Measurements from ENCODE around the gene ARHGAP5.

Gene ARHGAP5

GRCh38 chr14:32077081-32078022 is at the start of gene ARHGAP5:
Gene ARHGAP5 (plus strand): TSS chr14:32077304. CDS start chr14:32090670, 13,366 bp downstream.
- DNase-seq: no peak

- peak; percentile 30 for DNase-seq
These were observed 48.5 kb upstream of the ARHGAP5 start for GRCh38 chr14:32028599-32028998.

GRCh38 chr14:32033543-32033942 is 43.6 kb upstream of the ARHGAP5 start:
- DNase-seq: no peak

- no peak for DNase-seq
These were observed 38.2 kb upstream of the ARHGAP5 start for GRCh38 chr14:32038876-32039275.

- DNase-seq: no peak
These were observed 37.6 kb upstream of the ARHGAP5 start for GRCh38 chr14:32039401-32040030.

GRCh38 chr14:32043624-32044023 is 33.5 kb upstream of the ARHGAP5 start:
- DNase-seq: no peak

GRCh38 chr14:32044454-32044853 is 32.6 kb upstream of the ARHGAP5 start:
- DNase-seq: no peak

GRCh38 chr14:32047791-32048190 is 29.3 kb upstream of the ARHGAP5 start:
- DNase-seq: no peak

GRCh38 chr14:32049361-32050088 is 27.6 kb upstream of the ARHGAP5 start:
- peak; percentile 30 for DNase-seq

- no peak for DNase-seq
These were observed 26.2 kb upstream of the ARHGAP5 start for GRCh38 chr14:32050878-32051277.

GRCh38 chr14:32054536-32054935 is 22.6 kb upstream of the ARHGAP5 start:
- DNase-seq: no peak

- no peak for DNase-seq
These were observed 21.9 kb upstream of the ARHGAP5 start for GRCh38 chr14:32055175-32055574.

GRCh38 chr14:32059702-32060101 is 17.4 kb upstream of the ARHGAP5 start:
- DNase-seq: no peak

- no peak for DNase-seq
These were observed 12.2 kb upstream of the ARHGAP5 start for GRCh38 chr14:32064931-32065330.

GRCh38 chr14:32068708-32069107 is 8.4 kb upstream of the ARHGAP5 start:
- no peak for DNase-seq

GRCh38 chr14:32070282-32070681 is 6.8 kb upstream of the ARHGAP5 start:
- no peak for DNase-seq

- DNase-seq: no peak
These were observed 4.4 kb upstream of the ARHGAP5 start for GRCh38 chr14:32072676-32073075.

- DNase-seq: peak; percentile 67
These were observed 3.4 kb upstream of the ARHGAP5 start for GRCh38 chr14:32073537-32074189.

- no peak for DNase-seq
These were observed 2.1 kb upstream of the ARHGAP5 start for GRCh38 chr14:32074887-32075572.

- no peak for DNase-seq
These were observed 1.3 kb upstream of the ARHGAP5 start for GRCh38 chr14:32075672-32076277.

- DNase-seq: peak; percentile 36
These were observed 625 bp upstream of the ARHGAP5 start for GRCh38 chr14:32076278-32077080.
